ENCODE results near the gene NEXN. TPM values are rescaled to one million over a fixed set of nuclear protein-coding genes. Genes with fewer than 3 reads are reported as not detected.

NEXN gene
- total RNA-seq, 4 donors from 2014 or later: 9.5 to 48.4 (median 34.9) TPM

- Histone ChIP-seq H3K4me1 (peaks cover 0 to 5% of the 10 kb centered on the region in 2 donors), H3K36me3 (no peaks in the 10 kb centered on the region), H3K4me3 (no peak overlapping the region), H3K27me3 (no peaks in the 10 kb centered on the region), H3K27ac (peak overlapping the region in 1 of 2 donors; percentile 14), H3K9me3 (no peaks in the 10 kb centered on the region)
- intact Hi-C loops (cut with DNase I; ENCODE audit: low total_unique reads): no loop called here
- no peak for DNase-seq
- TF ChIP-seq, protein P1, sequence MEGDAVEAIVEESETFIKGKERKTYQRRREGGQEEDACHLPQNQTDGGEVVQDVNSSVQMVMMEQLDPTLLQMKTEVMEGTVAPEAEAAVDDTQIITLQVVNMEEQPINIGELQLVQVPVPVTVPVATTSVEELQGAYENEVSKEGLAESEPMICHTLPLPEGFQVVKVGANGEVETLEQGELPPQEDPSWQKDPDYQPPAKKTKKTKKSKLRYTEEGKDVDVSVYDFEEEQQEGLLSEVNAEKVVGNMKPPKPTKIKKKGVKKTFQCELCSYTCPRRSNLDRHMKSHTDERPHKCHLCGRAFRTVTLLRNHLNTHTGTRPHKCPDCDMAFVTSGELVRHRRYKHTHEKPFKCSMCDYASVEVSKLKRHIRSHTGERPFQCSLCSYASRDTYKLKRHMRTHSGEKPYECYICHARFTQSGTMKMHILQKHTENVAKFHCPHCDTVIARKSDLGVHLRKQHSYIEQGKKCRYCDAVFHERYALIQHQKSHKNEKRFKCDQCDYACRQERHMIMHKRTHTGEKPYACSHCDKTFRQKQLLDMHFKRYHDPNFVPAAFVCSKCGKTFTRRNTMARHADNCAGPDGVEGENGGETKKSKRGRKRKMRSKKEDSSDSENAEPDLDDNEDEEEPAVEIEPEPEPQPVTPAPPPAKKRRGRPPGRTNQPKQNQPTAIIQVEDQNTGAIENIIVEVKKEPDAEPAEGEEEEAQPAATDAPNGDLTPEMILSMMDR (IDR thresholded peaks at IDR 0.05): no peak
- TF ChIP-seq POLR2A (IDR thresholded peaks at IDR 0.05): no peak
Observed at GRCh38 chr1:77925518-77925917, 37.1 kb downstream of the NEXN start.

DNA sequence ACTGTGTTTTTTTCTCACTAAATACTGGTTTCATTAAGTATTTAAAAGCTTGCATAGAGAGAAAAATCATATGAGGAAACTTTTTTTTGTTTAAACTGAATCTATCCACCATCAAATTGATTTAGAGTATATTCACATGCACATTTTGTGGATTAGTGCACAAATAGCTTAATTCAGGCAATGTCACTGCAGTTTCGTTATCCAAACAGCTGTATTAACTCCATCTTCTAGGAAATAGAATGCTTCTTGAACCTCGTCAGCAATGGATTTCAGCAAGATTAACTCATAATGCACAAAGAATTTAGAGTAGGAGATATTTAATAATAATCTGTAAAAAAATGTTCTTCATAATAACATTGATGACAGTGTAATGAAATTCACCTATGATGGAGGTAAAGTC, 37.5 kb downstream of the NEXN start:
- H3K4me3 ChIP-seq: no peak overlapping the region
- peaks cover 0 to 5% of the 10 kb centered on the region in 2 donors for H3K4me1 ChIP-seq
- H3K27me3 ChIP-seq: no peaks in the 10 kb centered on the region
- H3K27ac ChIP-seq: peak overlapping the region in 1 of 2 donors; percentile 1
- no peak for TF ChIP-seq POLR2A (IDR thresholded peaks at IDR 0.05)
- TF ChIP-seq, protein P1 (IDR thresholded peaks at IDR 0.05): no peak
- no peaks in the 10 kb centered on the region for H3K36me3 ChIP-seq
- no peak for DNase-seq
- H3K9me3 ChIP-seq: no peaks in the 10 kb centered on the region
- intact Hi-C loops (cut with DNase I; ENCODE audit: low total_unique reads): no loop called here

DNA sequence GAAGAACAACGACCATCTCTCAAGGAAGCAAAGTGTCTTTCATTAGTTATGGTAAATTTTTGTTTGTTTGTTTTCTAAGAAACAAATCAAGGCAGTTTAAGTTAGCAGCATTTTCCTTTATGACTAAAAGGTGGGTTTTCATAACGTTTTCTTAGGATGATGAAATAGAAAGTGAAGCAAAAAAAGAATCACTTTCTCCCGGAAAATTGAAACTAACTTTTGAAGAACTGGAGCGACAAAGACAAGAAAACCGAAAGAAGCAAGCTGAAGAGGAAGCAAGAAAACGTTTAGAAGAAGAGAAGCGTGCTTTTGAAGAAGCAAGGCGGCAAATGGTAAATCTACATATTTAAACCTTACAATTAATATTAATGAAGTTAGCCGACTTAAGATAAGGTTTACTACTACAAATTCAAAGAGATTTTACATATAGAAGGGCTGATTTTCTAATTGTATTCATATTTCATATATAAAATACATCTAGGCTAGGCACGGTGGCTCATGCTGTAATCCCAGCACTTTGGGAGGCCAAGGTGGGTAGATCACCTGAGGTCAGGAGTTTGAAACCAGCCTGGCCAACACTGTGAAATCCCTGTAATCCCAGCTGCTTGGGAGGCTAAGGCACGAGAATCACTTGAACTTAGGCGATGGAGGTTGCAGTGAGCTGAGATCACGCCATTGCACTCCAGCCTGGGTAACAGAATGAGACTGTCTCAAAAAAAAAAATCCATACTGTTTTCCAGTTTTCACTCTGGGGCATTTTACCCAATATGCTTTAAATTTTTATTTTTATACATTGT, 38.3 kb downstream of the NEXN start:
- Histone ChIP-seq H3K36me3 (no peaks in the 10 kb centered on the region), H3K9me3 (no peaks in the 10 kb centered on the region), H3K4me3 (no peak overlapping the region), H3K27ac (peak overlapping the region; percentile 1 to 8), H3K27me3 (no peaks in the 10 kb centered on the region), H3K4me1 (peaks cover 0 to 5% of the 10 kb centered on the region in 2 donors)
- TF ChIP-seq, protein P1 (IDR thresholded peaks at IDR 0.05): no peak
- TF ChIP-seq POLR2A (IDR thresholded peaks at IDR 0.05): no peak
- intact Hi-C loops (cut with DNase I; ENCODE audit: low total_unique reads): no loop called here
- no peak for DNase-seq

- Histone ChIP-seq H3K4me3 (no peak overlapping the region), H3K27ac (no peak overlapping the region), H3K9me3 (no peaks in the 10 kb centered on the region), H3K27me3 (no peaks in the 10 kb centered on the region), H3K36me3 (no peaks in the 10 kb centered on the region), H3K4me1 (peaks cover 0 to 5% of the 10 kb centered on the region in 2 donors)
- intact Hi-C loops (cut with DNase I; ENCODE audit: low total_unique reads): no loop called here
- TF ChIP-seq, protein P1 (IDR thresholded peaks at IDR 0.05): no peak
- no peak for TF ChIP-seq POLR2A (IDR thresholded peaks at IDR 0.05)
- DNase-seq: no peak
Observed at GRCh38 chr1:77927414-77927813, 39.0 kb downstream of the NEXN start.

GRCh38 chr1:77929806-77930205, 41.4 kb downstream of the NEXN start:
- TF ChIP-seq POLR2A (IDR thresholded peaks at IDR 0.05): no peak
- TF ChIP-seq, protein P1 (IDR thresholded peaks at IDR 0.05): no peak
- no peak for DNase-seq
- Histone ChIP-seq H3K27me3 (no peaks in the 10 kb centered on the region), H3K27ac (no peak overlapping the region), H3K4me1 (peaks cover 0 to 5% of the 10 kb centered on the region in 2 donors), H3K36me3 (no peaks in the 10 kb centered on the region), H3K4me3 (no peak overlapping the region), H3K9me3 (no peaks in the 10 kb centered on the region)
- intact Hi-C loops (cut with DNase I; ENCODE audit: low total_unique reads): no loop called here
